Breast epithelium (tissue), 3 donors: ENCODE results near the gene SLC5A6.

ENCODE experiments used
- POLR2A ChIP-seq: fragments of 450-650 bp; IDR thresholded peaks from one replicate; pipeline ENCODE4 v1.6.1; 2016; ENCODE audit warnings: antibody characterized with exemption, mild to moderate bottlenecking, moderate library complexity
- TF ChIP-seq, protein P1 (sequence below), 3 donors: fragments of 450-650 bp; IDR thresholded peaks; one replicate each; pipeline ENCODE4 v1.5.1; 2016 to 2017; ENCODE audit warnings: antibody characterized with exemption in 3 of 3, mild to moderate bottlenecking in 3 of 3, moderate library complexity in 3 of 3

DNA sequence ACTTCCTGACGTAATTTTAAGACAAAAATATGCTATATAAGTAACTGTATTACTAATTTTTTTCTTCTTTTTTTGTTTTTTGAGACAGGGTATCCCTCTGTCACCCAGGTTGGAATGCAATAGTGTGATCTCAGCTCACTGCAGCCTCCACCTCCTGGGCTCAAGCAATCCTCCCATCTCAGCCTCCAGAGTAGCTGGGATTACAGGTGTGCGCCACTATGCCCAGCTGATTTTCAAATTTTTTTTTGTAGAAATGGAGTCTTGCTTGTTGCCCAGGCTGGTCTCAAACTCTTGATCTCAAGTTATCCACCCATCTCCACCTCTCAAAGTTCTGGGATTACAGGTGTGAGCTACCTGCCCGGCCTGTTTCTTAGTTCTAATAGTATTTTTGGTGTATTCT, 33.6 kb downstream of the SLC5A6 start:
- no peak for TF ChIP-seq POLR2A
- TF ChIP-seq, protein P1, sequence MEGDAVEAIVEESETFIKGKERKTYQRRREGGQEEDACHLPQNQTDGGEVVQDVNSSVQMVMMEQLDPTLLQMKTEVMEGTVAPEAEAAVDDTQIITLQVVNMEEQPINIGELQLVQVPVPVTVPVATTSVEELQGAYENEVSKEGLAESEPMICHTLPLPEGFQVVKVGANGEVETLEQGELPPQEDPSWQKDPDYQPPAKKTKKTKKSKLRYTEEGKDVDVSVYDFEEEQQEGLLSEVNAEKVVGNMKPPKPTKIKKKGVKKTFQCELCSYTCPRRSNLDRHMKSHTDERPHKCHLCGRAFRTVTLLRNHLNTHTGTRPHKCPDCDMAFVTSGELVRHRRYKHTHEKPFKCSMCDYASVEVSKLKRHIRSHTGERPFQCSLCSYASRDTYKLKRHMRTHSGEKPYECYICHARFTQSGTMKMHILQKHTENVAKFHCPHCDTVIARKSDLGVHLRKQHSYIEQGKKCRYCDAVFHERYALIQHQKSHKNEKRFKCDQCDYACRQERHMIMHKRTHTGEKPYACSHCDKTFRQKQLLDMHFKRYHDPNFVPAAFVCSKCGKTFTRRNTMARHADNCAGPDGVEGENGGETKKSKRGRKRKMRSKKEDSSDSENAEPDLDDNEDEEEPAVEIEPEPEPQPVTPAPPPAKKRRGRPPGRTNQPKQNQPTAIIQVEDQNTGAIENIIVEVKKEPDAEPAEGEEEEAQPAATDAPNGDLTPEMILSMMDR (IDR thresholded peaks at IDR 0.05) = no peak
